ENCODE measurements around the gene DHRS2. TPM values are rescaled to one million over a fixed set of nuclear protein-coding genes. Genes with fewer than 3 reads are reported as not detected.

The DHRS2 gene
- total and polyA plus RNA-seq, 2 of the 13 experiments (the other 11 are each of a cell fraction or from before 2014, with no cell fraction given), result 1,621 to 3,021 TPM

GRCh38 chr14:23631702-23632460 lies 4.3 kb upstream of the DHRS2 start (continued):
- TF ChIP-seq ARID5B (CRISPR knock-in tag; IDR thresholded peaks at IDR 0.05), result peak; percentile 85
- TF ChIP-seq ZNF616 (CRISPR knock-in tag; IDR thresholded peaks at IDR 0.05; ENCODE audit: low read depth), result peak; percentile 67; the same call in 1 of the 2 replicates
- peak; percentile 56 for TF ChIP-seq U2AF1 (optimal IDR thresholded peaks at IDR 0.05; ENCODE audit: low read depth, low read length)
- 0 out of 2 replicates have a peak, but pooled peaks have one; percentile 54 for TF ChIP-seq TGIF2 (CRISPR knock-in tag; IDR thresholded peaks at IDR 0.05)
- no peak for TF ChIP-seq ZNF891 (CRISPR knock-in tag; IDR thresholded peaks at IDR 0.05)
- no peak for TF ChIP-seq PAWR (CRISPR knock-in tag; IDR thresholded peaks at IDR 0.05; ENCODE audit: borderline replicate concordance)
- TF ChIP-seq ARID2 (CRISPR knock-in tag; IDR thresholded peaks at IDR 0.05; ENCODE audit: borderline replicate concordance), result peak; percentile 74; the same call in 1 of the 2 replicates
- peak; percentile 97 for TF ChIP-seq ZGPAT (CRISPR knock-in tag; IDR thresholded peaks at IDR 0.05)
- TF ChIP-seq KLF16 (CRISPR knock-in tag; IDR thresholded peaks at IDR 0.05), result peak in 1 of 2 experiments; percentile 97; a peak in 2 of 4 replicates
- TF ChIP-seq, protein P1, sequence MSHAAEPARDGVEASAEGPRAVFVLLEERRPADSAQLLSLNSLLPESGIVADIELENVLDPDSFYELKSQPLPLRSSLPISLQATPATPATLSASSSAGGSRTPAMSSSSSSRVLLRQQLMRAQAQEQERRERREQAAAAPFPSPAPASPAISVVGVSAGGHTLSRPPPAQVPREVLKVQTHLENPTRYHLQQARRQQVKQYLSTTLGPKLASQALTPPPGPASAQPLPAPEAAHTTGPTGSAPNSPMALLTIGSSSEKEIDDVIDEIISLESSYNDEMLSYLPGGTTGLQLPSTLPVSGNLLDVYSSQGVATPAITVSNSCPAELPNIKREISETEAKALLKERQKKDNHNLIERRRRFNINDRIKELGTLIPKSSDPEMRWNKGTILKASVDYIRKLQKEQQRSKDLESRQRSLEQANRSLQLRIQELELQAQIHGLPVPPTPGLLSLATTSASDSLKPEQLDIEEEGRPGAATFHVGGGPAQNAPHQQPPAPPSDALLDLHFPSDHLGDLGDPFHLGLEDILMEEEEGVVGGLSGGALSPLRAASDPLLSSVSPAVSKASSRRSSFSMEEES (CRISPR knock-in tag; IDR thresholded peaks at IDR 0.05), result peak; percentile 30; the same call in 1 of the 2 replicates
- peak; percentile 77 for TF ChIP-seq ZNF567 (CRISPR knock-in tag; IDR thresholded peaks at IDR 0.05; ENCODE audit: borderline replicate concordance)
- TF ChIP-seq MEIS1 (CRISPR knock-in tag; IDR thresholded peaks at IDR 0.05; ENCODE audit: borderline replicate concordance), result peak; percentile 85
- no peak for TF ChIP-seq HNF1A (IDR thresholded peaks at IDR 0.05; ENCODE audit: low read depth)
- peak; percentile 85; the same call in 1 of the 2 replicates for TF ChIP-seq HNF1A (CRISPR knock-in tag; IDR thresholded peaks at IDR 0.05; ENCODE audit: borderline replicate concordance)
- no peak for TF ChIP-seq ZNF501 (CRISPR knock-in tag; IDR thresholded peaks at IDR 0.05)
- no peak for TF ChIP-seq MED8 (CRISPR knock-in tag; IDR thresholded peaks at IDR 0.05; ENCODE audit: insufficient replicate concordance)
- TF ChIP-seq ZNF24 (IDR thresholded peaks at IDR 0.05), result no peak
- TF ChIP-seq CHCHD3 (CRISPR knock-in tag; IDR thresholded peaks at IDR 0.05), result 0 out of 2 replicates have a peak, but pooled peaks have one; percentile 18

Data from HepG2 (cell line).